HepG2 (cell line): ENCODE measurements around the gene LCN12. TPM values are rescaled to one million over a fixed set of nuclear protein-coding genes. Genes with fewer than 3 reads are reported as not detected.

ENCODE experiments used
- ATAC-seq: fragments of 200-7000 bp; cut with Tn5 transposase; 3 replicates; pipeline ENCODE4 v1.9.1; 2020; ENCODE audit warnings: mild to moderate bottlenecking, moderate library complexity
- BruUV-seq: library from RNA; stranded (reverse); fragments of 400-500 nt; replicated peaks from 2 replicates; lab custom pipeline; 2021; lab: Mats Ljungman, UMichigan
- CTCF ChIA-PET: fragments of 300-600 bp; formaldehyde crosslinking; extraction: SDS; loops from one replicate; lab custom pipeline; 2021; ENCODE audit warnings: low total read pairs, inconsistent platforms, low intra/inter-chr PET ratio; lab: Yijun Ruan, JAX
- POLR2A ChIA-PET: fragments of 350-600 bp; sonication (Branson Sonifier 250); formaldehyde crosslinking; loops from one replicate; lab custom pipeline; 2020; ENCODE audit warnings: antibody characterized with exemption, inconsistent platforms; lab: Yijun Ruan, JAX
- DNase-seq: peaks from one replicate; pipeline ENCODE4 v3.0.0-alpha.2; 2015; ENCODE audit warnings: low spot score
- FAIRE-seq: peaks from 3 replicates; lab custom pipeline; 2011; peaks lifted over from hg19 to GRCh38; lab: Jason Lieb, UNC
- H2AFZ ChIP-seq: one replicate; pipeline ENCODE4 v1.6.1; 2011; ENCODE audit warnings: low read length, inconsistent platforms
- H3K27ac ChIP-seq: fragments of 300-600 bp; 3 replicates; pipeline ENCODE4 v1.8.0; 2011; ENCODE audit warnings: mixed run types, mild to moderate bottlenecking, mixed read lengths, low read length, inconsistent platforms; ENCODE audit not compliant: insufficient read depth; ENCODE audit errors: extremely low read length
- H3K27me3 ChIP-seq, 2 experiments: fragments of 200-600 bp in 1 of 2; 2 replicates in 1 of 2; 3 replicates in 1 of 2; pipeline versions ENCODE4 v1.6.0 to v1.8.0; 2011; ENCODE audit warnings: low read length in 2 of 2, mild to moderate bottlenecking in 2 of 2, moderate library complexity in 2 of 2, inconsistent platforms in 1 of 2; ENCODE audit not compliant: insufficient read depth in 2 of 2, control insufficient read depth in 1 of 2
- H3K36me3 ChIP-seq, 2 experiments: fragments of 200-600 bp in 1 of 2; replicated peaks in 1 of 2; 2 replicates in 1 of 2; 3 replicates in 1 of 2; pipeline versions ENCODE4 v1.5.1 to v1.8.0; 2011; ENCODE audit warnings: low read length in 2 of 2, inconsistent platforms in 1 of 2; ENCODE audit not compliant: insufficient read depth in 2 of 2, control insufficient read depth in 1 of 2
- H3K4me1 ChIP-seq: 2 replicates; pipeline ENCODE4 v1.5.1; 2012; ENCODE audit warnings: low read length, inconsistent platforms; ENCODE audit not compliant: insufficient read depth
- H3K4me2 ChIP-seq: 2 replicates; pipeline ENCODE4 v1.6.0; 2011; ENCODE audit warnings: low read depth, low read length, inconsistent platforms
- H3K4me3 ChIP-seq, 3 experiments: fragments of 200-600 bp in 1 of 3; sonication (generic), shearing (Covaris generic) in 1 of 3; replicated peaks in 1 of 3; 2 replicates each; pipeline ENCODE4 v1.5.1; 2011 to 2016; ENCODE audit warnings: low read length in 3 of 3, inconsistent platforms in 2 of 3, low read depth in 2 of 3, mild to moderate bottlenecking in 2 of 3, control low read depth in 1 of 3, mixed read lengths in 1 of 3; ENCODE audit not compliant: insufficient read depth in 1 of 3
- H3K79me2 ChIP-seq: one replicate; pipeline ENCODE4 v1.6.1; 2011; ENCODE audit warnings: low read length, inconsistent platforms; ENCODE audit not compliant: insufficient read depth
- H3K9ac ChIP-seq: 2 replicates; pipeline ENCODE4 v1.6.0; 2011; ENCODE audit warnings: mild to moderate bottlenecking, low read depth, low read length, inconsistent platforms; ENCODE audit not compliant: insufficient read depth
- H3K9me3 ChIP-seq: 2 replicates; pipeline ENCODE4 v1.5.1; 2012; ENCODE audit warnings: mild to moderate bottlenecking, low read length
- H4K20me1 ChIP-seq: 2 replicates; pipeline ENCODE4 v1.6.0; 2011; ENCODE audit warnings: inconsistent platforms, mild to moderate bottlenecking, low read length, moderate library complexity; ENCODE audit not compliant: insufficient read depth
- NR2F1 ChIP-seq, 2 experiments: fragments of 450-650 bp in 1 of 2; formaldehyde crosslinking in 1 of 2; IDR thresholded peaks; 2 replicates each; pipeline versions ENCODE4 v1.5.0 to v1.6.1; 2016 to 2020; ENCODE audit warnings: mild to moderate bottlenecking in 1 of 2, missing compliant biosample characterization in 1 of 2, missing genetic modification reagents in 1 of 2, moderate library complexity in 1 of 2
- SALL2 ChIP-seq: sonication (generic); formaldehyde crosslinking; IDR thresholded peaks from 2 replicates; pipeline ENCODE4 v1.8.1; 2023; ENCODE audit warnings: mild to moderate bottlenecking, missing genetic modification reagents, inconsistent platforms
- ZBTB1 ChIP-seq: sonication (generic); formaldehyde crosslinking; IDR thresholded peaks from 2 replicates; pipeline ENCODE4 v1.4.0; 2020; ENCODE audit warnings: missing genetic modification reagents, borderline replicate concordance
- WGBS: methylation state at CpG from one replicate; pipeline ENCODE4 v1.1.6; 2017; ENCODE audit warnings: low lambda C conversion rate; 5-methylcytosine and 5-hydroxymethylcytosine counted together
- in situ Hi-C: cut with HindIII; loops from 2 replicates; pipeline ENCODE4 v1.10.0; 2017; ENCODE audit warnings: low pct_unique_long_range_greater_than_20kb; ENCODE audit not compliant: extremely low pct_ligation_motif_present
- intact Hi-C: fragments of 100-400 bp; cut with micrococcal nuclease; formaldehyde crosslinking; loops from one replicate; pipeline ENCODE4 v1.10.0; 2022; ENCODE audit not compliant: unreplicated experiment
- polyA plus RNA-seq, 8 experiments: library from polyadenylated mRNA; depleted of rRNA in 3 of 8; stranded (reverse) in 7 of 8; unstranded in 1 of 8; fragments of >200 nt; fragmentation: Illumina TruSeq in 4 of 8; extraction: Trizol in 4 of 8; gene quantifications; 2 replicates each; pipeline versions ENCODE4 v1.2.1 to v1.2.3, GENCODE V29; 2011 to 2016; ENCODE audit warnings: low read depth in 4 of 8, missing spikeins in 1 of 8, mixed read lengths in 1 of 8; ENCODE audit not compliant: insufficient read depth in 1 of 8
- total RNA-seq, 5 experiments: library from RNA; depleted of rRNA; stranded (reverse); fragments of >200 nt; fragmentation: Illumina TruSeq; extraction: Trizol; gene quantifications; 2 replicates each; pipeline ENCODE4 v1.2.3, GENCODE V29; 2016; ENCODE audit warnings: low read depth in 1 of 5
- TF ChIP-seq, protein P1 (sequence below): sonication (generic); formaldehyde crosslinking; IDR thresholded peaks from 2 replicates; pipeline ENCODE4 v1.8.1; 2023; ENCODE audit warnings: mild to moderate bottlenecking, moderate library complexity, missing genetic modification reagents
- TF ChIP-seq, protein P2 (sequence below): sonication (generic); formaldehyde crosslinking; IDR thresholded peaks from 2 replicates; pipeline ENCODE4 v1.4.0; 2020; ENCODE audit warnings: mild to moderate bottlenecking, missing genetic modification reagents
- TF ChIP-seq, protein P3 (sequence below): sonication (generic); formaldehyde crosslinking; conservative IDR thresholded peaks from 2 replicates; pipeline ENCODE4 v1.8.0; 2022; ENCODE audit warnings: missing genetic modification reagents

Gene LCN12
- total and polyA plus RNA-seq, 2 of the 13 experiments (the other 11 are each of a cell fraction or from before 2014, with no cell fraction given) = 3.4 to 6.9 TPM

DNA sequence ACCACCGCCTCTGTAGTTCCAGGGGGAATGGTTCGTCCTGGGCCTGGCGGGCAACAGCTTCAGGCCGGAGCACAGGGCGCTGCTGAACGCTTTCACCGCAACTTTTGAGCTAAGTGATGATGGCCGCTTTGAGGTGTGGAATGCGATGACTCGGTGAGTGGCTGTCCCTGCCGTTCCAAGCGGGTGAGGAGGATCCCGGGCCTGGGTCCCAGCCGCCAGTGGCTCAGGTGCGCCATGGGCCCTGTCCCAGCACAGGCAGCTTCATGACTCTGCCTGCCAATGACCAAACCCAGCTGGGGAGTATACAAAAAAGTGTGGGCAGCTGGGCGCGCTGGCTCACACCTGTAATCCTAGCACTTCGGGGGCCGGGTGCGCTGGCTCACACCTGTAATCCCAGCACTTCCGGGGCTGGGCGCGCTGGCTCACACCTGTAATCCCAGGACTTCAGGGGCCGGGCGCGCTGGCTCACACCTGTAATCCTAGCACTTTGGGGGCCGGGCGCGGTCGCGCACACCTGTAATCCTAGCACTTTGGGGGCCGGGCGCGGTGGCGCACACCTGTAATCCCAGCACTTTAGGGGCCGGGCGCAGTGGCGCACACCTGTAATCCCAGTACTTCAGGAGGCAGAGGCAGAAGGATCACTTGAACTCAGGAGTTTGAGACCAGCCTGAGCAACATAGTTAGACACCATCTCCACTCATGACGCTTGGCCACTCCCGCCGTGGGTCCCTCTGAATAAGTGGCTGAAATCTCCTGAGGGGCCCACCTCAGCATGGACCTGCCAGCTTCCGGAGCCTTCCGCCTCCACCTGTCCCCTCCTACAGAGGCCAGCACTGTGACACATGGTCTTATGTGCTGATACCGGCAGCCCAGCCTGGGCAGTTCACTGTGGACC is 1.1 kb downstream of the LCN12 start:
- 95% methylated on average over 14 of the region's 44 CpGs for WGBS
- no peak overlapping the region for H2AFZ ChIP-seq
- FAIRE-seq (no peak), DNase-seq (no peak), ATAC-seq (no peak)
- H3K9me3 ChIP-seq = no peaks in the 10 kb centered on the region
- no peak overlapping the region for H3K9ac ChIP-seq
- H3K4me1 ChIP-seq = peaks cover 25% of the 10 kb centered on the region
- intact Hi-C loops (no loop called here), in situ Hi-C loops (no loop called here)
- ChIA-PET POLR2A (no interaction called here), CTCF (no interaction called here)
- no TSS peak for BruUV-seq
- H3K4me3 ChIP-seq = no peak overlapping the region
- H3K27me3 ChIP-seq = peaks cover under 1 to 1% of the 10 kb centered on the region in 2 experiments; a peak in 1 of 5 replicates
- H3K36me3 ChIP-seq = no peaks in the 10 kb centered on the region
- H3K79me2 ChIP-seq = peaks cover 5% of the 10 kb centered on the region
- H3K27ac ChIP-seq = no peak overlapping the region
- H3K4me2 ChIP-seq = no peak overlapping the region
- H4K20me1 ChIP-seq = no peaks in the 10 kb centered on the region
- TF ChIP-seq, protein P1, sequence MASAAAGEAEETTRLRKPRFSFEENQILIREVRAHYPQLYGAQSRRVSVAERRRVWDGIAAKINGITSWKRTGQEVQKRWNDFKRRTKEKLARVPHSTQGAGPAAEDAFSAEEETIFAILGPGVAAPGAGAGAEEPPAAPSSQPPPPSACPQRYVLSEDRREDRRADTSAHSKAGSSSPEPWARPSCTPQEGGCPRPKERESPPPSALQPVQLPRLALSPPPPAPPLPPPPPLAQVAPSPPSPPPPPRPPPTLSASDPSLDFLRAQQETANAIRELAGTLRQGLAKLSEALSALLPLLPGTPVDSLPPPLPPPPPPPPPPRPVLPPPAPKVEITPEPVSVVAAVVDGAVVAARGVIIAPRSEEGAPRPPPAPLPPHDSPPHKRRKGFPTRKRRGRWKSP (CRISPR knock-in tag) = no peak

DNA sequence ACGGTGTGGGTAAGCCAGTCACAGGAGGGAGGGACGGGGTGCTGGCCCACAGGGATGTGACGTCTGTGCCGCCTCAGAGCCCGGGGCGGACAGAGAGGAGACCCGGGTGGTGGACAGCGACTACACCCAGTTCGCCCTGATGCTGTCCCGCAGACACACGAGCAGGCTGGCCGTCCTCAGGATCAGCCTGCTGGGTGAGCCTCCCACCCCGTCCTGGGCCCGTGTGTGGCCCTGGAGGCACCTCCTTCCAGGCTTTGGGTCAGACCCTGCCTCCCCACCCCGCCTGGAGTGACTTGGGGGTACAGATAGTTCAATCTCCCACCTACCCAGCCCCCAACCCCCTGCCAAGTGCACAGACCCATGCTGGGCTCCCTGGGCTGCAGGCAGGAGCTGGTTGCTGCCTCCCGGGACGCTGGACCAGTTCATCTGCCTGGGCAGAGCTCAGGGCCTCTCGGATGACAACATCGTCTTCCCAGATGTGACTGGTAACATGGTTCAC is 1.7 kb downstream of the LCN12 start:
- WGBS = 88% methylated on average over 5 of the region's 19 CpGs
- POLR2A ChIA-PET = no interaction called here
- CTCF ChIA-PET = no interaction called here
- TF ChIP-seq, protein P2, sequence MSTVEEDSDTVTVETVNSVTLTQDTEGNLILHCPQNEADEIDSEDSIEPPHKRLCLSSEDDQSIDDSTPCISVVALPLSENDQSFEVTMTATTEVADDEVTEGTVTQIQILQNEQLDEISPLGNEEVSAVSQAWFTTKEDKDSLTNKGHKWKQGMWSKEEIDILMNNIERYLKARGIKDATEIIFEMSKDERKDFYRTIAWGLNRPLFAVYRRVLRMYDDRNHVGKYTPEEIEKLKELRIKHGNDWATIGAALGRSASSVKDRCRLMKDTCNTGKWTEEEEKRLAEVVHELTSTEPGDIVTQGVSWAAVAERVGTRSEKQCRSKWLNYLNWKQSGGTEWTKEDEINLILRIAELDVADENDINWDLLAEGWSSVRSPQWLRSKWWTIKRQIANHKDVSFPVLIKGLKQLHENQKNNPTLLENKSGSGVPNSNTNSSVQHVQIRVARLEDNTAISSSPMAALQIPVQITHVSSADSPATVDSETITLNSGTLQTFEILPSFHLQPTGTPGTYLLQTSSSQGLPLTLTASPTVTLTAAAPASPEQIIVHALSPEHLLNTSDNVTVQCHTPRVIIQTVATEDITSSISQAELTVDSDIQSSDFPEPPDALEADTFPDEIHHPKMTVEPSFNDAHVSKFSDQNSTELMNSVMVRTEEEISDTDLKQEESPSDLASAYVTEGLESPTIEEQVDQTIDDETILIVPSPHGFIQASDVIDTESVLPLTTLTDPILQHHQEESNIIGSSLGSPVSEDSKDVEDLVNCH (CRISPR knock-in tag) = no peak
- TF ChIP-seq SALL2 (CRISPR knock-in tag) (no peak), NR2F1 (CRISPR knock-in tag; IDR thresholded peaks at IDR 0.05) (no peak), ZBTB1 (CRISPR knock-in tag) (no peak)
- TF ChIP-seq, protein P3, sequence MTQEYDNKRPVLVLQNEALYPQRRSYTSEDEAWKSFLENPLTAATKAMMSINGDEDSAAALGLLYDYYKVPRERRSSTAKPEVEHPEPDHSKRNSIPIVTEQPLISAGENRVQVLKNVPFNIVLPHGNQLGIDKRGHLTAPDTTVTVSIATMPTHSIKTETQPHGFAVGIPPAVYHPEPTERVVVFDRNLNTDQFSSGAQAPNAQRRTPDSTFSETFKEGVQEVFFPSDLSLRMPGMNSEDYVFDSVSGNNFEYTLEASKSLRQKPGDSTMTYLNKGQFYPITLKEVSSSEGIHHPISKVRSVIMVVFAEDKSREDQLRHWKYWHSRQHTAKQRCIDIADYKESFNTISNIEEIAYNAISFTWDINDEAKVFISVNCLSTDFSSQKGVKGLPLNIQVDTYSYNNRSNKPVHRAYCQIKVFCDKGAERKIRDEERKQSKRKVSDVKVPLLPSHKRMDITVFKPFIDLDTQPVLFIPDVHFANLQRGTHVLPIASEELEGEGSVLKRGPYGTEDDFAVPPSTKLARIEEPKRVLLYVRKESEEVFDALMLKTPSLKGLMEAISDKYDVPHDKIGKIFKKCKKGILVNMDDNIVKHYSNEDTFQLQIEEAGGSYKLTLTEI (CRISPR knock-in tag) = no peak

More for the DNA sequence above, 1.7 kb downstream of the LCN12 start:
- Histone ChIP-seq H3K27me3 (peaks cover 1 to 3% of the 10 kb centered on the region in 2 experiments; a peak in 1 of 5 replicates), H3K9me3 (no peaks in the 10 kb centered on the region), H3K4me2 (no peak overlapping the region), H3K79me2 (peaks cover 5% of the 10 kb centered on the region), H2AFZ (no peak overlapping the region), H3K4me3 (no peak overlapping the region), H3K4me1 (peaks cover 18% of the 10 kb centered on the region), H3K36me3 (no peaks in the 10 kb centered on the region), H4K20me1 (no peaks in the 10 kb centered on the region), H3K27ac (no peak overlapping the region), H3K9ac (no peak overlapping the region)
- FAIRE-seq = no peak
- no peak for DNase-seq
- intact Hi-C loops (no loop called here), in situ Hi-C loops (no loop called here)
- BruUV-seq = no TSS peak
- no peak for ATAC-seq
